ENCODE results near the gene NKD1. TPM values are rescaled to one million over a fixed set of nuclear protein-coding genes. Genes with fewer than 3 reads are reported as not detected.

The NKD1 gene
- total RNA-seq, 1 experiment from 2014 or later, result 11.4 TPM

GRCh38 chr16:50574745-50575136 lies 26.5 kb downstream of the NKD1 start (continued):
- TF ChIP-seq REST (IDR thresholded peaks at IDR 0.05; ENCODE audit: low read depth) (no peak), ATF3 (IDR thresholded peaks at IDR 0.05) (no peak), CEBPB (IDR thresholded peaks at IDR 0.05; ENCODE audit: low read depth) (no peak), ZBTB33 (IDR thresholded peaks at IDR 0.05; ENCODE audit: extremely low read depth, insufficient replicate concordance, low read length) (no peak), SIN3A (IDR thresholded peaks at IDR 0.05; ENCODE audit: low read depth) (no peak), POLR2A (IDR thresholded peaks at IDR 0.05; ENCODE audit: borderline replicate concordance, extremely low read depth, insufficient read depth, insufficient read length) (no peak), MAX (IDR thresholded peaks at IDR 0.05) (no peak)

GRCh38 chr16:50575743-50576142 lies 27.5 kb downstream of the NKD1 start:
- Histone ChIP-seq H3K36me3 (ENCODE audit: control insufficient read depth in 1 of 2, insufficient read depth in 2 of 2, low read length in 2 of 2) (no peaks in the 10 kb centered on the region), H3K27ac (ENCODE audit: low read depth, low read length) (no peak overlapping the region), H3K27me3 (ENCODE audit: insufficient read depth, low read length) (no peaks in the 10 kb centered on the region), H3K4me2 (ENCODE audit: low read length) (no peak overlapping the region), H3K4me3 (replicated peaks in 1 of 2; ENCODE audit: low read depth in 1 of 2, low read length in 2 of 2) (no peak overlapping the region), H3K9me3 (ENCODE audit: control insufficient read depth in 1 of 2, insufficient read depth in 1 of 2, low read depth in 1 of 2, low read length in 2 of 2) (no peaks in the 10 kb centered on the region), H2AFZ (ENCODE audit: low read depth, low read length, poor library complexity, severe bottlenecking) (no peak overlapping the region), H3K9ac (ENCODE audit: low read length) (no peak overlapping the region), H4K20me1 (ENCODE audit: insufficient read depth) (no peaks in the 10 kb centered on the region), H3K79me2 (ENCODE audit: insufficient read depth, low read length) (no peaks in the 10 kb centered on the region), H3K4me1 (ENCODE audit: control insufficient read depth in 1 of 2, insufficient read depth in 2 of 2, low read length in 2 of 2) (no peaks in the 10 kb centered on the region), H3K9me2 (ENCODE audit: insufficient read depth) (no peaks in the 10 kb centered on the region)
- RAD21 ChIA-PET (ENCODE audit: low non-redundant PET in 1 of 2, low total read pairs in 2 of 2, uncharacterized antibody in 2 of 2, unreplicated experiment in 2 of 2), result no interaction called here
- POLR2A ChIA-PET, result no interaction called here
- intact Hi-C loops (cut with micrococcal nuclease), result no loop called here
- no TSS peak for BruUV-seq (replicated peaks)
- CTCF ChIA-PET, result no interaction called here
- DNase-seq (ENCODE audit: low read depth, low spot score), result no peak
- no peak for ATAC-seq
- TF ChIP-seq ATF3 (IDR thresholded peaks at IDR 0.05) (no peak), ZNF274 (IDR thresholded peaks at IDR 0.05; ENCODE audit: low read depth, low read length) (no peak), EZH2phosphoT487 (IDR thresholded peaks at IDR 0.05; ENCODE audit: borderline replicate concordance) (no peak), ZFX (IDR thresholded peaks at IDR 0.05) (no peak), ELF1 (IDR thresholded peaks at IDR 0.05; ENCODE audit: borderline replicate concordance, low read depth) (no peak), RAD21 (IDR thresholded peaks at IDR 0.05; ENCODE audit: low read depth) (no peak), YY1 (IDR thresholded peaks at IDR 0.05; ENCODE audit: extremely low read depth, insufficient replicate concordance, low read depth, low read length) (no peak), POLR2A (IDR thresholded peaks at IDR 0.05; ENCODE audit: borderline replicate concordance, extremely low read depth, insufficient read depth, insufficient read length) (no peak), REST (IDR thresholded peaks at IDR 0.05; ENCODE audit: low read depth) (no peak), CEBPB (IDR thresholded peaks at IDR 0.05; ENCODE audit: low read depth) (no peak)
